Measurements from ENCODE around the gene TBC1D13. TPM values are rescaled to one million over a fixed set of nuclear protein-coding genes. Genes with fewer than 3 reads are reported as not detected.

TBC1D13 gene, protein sequence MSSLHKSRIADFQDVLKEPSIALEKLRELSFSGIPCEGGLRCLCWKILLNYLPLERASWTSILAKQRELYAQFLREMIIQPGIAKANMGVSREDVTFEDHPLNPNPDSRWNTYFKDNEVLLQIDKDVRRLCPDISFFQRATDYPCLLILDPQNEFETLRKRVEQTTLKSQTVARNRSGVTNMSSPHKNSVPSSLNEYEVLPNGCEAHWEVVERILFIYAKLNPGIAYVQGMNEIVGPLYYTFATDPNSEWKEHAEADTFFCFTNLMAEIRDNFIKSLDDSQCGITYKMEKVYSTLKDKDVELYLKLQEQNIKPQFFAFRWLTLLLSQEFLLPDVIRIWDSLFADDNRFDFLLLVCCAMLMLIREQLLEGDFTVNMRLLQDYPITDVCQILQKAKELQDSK
- total RNA-seq (10 to 100 TPM; 27.6 to 34.3 (median 31.8) TPM), total RNA-seq (12.8 to 60.8 (median 31.4) reads per million in 29 experiments)
- total RNA-seq (2013): 13.6 TPM

DNA sequence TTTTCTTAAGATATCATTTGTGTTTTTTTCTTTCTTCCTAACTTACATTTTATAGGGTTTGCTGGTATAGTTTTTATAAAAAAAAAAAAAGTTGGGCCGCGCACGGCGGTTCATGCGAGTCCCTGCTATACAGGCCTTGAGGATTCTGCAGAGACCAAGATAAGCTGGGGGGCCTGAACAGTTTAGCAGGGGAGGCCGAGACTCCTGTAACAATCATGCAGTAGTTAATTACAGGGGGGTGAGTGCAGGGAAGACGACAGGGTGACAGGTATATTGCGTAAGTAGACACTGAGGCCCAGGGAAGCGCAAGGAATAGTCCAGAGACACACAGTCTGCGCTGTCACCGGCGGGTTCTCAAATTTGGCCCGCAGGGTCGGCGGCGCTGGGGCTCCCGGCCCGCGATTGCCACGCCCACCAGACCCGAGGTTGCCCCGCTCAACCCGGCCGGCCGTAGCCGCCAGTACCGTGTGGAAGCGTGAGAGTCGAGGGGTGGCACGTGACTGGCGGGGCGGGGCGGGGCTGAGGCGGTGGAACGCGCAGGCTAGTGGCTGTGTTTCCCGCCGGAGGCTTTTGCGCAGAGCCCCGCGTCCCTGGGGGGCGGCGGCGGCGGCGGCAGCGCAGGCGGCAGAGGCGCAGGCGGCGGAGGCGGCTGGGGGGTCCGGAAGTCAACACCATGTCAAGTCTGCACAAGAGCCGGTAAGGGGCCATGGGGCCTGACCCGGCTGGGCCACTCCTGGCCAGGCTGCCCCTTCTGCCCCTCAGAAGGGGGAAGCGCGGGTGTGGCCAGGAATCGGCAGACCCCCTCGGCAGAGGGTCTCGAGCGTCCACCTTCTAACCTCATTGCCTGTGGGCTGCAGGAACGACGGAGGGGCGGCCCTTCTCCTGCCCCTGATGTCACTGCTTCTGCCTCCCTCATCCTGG is at the start of gene TBC1D13:
Gene TBC1D13 (plus strand): TSS at position 573 of the 921 bp plus-strand sequence. CDS start 101 bp downstream, at position 674.
- POLR2A ChIA-PET: no interaction called here
- Mint-ChIP-seq H3K4me3 (peak within 1 kb of the TSS; percentile 89 to 97 (median 91)), H3K27me3 (no peaks in the 10 kb centered on the region), H3K4me1 (peaks cover 16 to 28% (median 21%) of the 10 kb centered on the region in 3 donors), H3K9me3 (no peaks in the 10 kb centered on the region), H3K36me3 (peaks cover 10% of the 10 kb centered on the region), H3K27ac (peak within 1 kb of the TSS; percentile 91 to 92)
- Histone ChIP-seq H3K4me1 (ENCODE audit: control insufficient read depth in 1 of 2, extremely low read depth in 1 of 2, insufficient read depth in 2 of 2, low read length in 2 of 2) (peaks cover 10 to 24% of the 10 kb centered on the region in 2 experiments), H3K36me3 (ENCODE audit: control insufficient read depth in 2 of 2, extremely low read depth in 1 of 2, insufficient read depth in 1 of 2, low read length in 1 of 2) (peaks cover 13 to 23% of the 10 kb centered on the region in 2 donors), H3K4me3 (ENCODE audit: control insufficient read depth in 1 of 2, extremely low read depth in 1 of 2, low read length in 1 of 2) (peak within 1 kb of the TSS; percentile 84 to 96), H3K27me3 (replicated peaks in 1 of 2; ENCODE audit: control insufficient read depth in 2 of 2, extremely low read depth in 1 of 2, insufficient read depth in 2 of 2, low read length in 1 of 2) (no peaks in the 10 kb centered on the region), H3K9me3 (no peaks in the 10 kb centered on the region), H3K27ac (ENCODE audit: low read length) (peak within 1 kb of the TSS; percentile 73)
- ATAC-seq (replicated peaks in 1 of 4): peak; percentile 95 to 97 (median 96)
- CTCF ChIA-PET: interaction anchor here in 1 of 2 donors (0.7 kb wide), 1 partner anchor 1003 kb away, joined by 3 read pairs; no protein-coding TSS in a partner anchor
- DNase-seq: peak; percentile 77 to 94 (median 88)
- WGBS (ENCODE audit: insufficient coverage): 8% methylated on average over 61 of the region's 64 CpGs

DNA sequence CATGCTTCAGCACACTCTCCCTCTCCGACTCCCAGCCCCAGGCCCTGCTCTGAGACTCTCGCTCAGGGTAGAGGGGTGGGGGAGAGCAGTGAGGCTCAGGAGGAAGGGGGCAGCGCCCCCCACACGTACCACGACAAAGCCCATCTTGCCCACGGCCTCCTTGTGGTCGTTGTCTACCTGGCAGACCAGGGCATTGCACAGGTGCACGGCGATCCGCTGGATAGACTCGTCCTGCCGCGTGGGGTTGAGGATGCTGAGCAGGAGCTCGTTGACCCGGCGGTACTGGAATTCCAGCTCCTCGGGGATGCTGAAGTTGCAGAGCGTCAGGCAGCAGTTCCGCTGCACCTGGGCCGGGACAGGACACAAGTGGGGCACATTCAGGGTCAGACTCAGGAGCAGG is 44.7 kb upstream of the TBC1D13 start:
- Histone ChIP-seq H3K27ac (ENCODE audit: low read length) (no peak overlapping the region), H3K4me1 (ENCODE audit: control insufficient read depth in 1 of 2, extremely low read depth in 1 of 2, insufficient read depth in 2 of 2, low read length in 2 of 2) (no peaks in the 10 kb centered on the region), H3K9me3 (no peaks in the 10 kb centered on the region), H3K27me3 (replicated peaks in 1 of 2; ENCODE audit: control insufficient read depth in 2 of 2, extremely low read depth in 1 of 2, insufficient read depth in 2 of 2, low read length in 1 of 2) (no peaks in the 10 kb centered on the region), H3K4me3 (ENCODE audit: control insufficient read depth in 1 of 2, extremely low read depth in 1 of 2, low read length in 1 of 2) (no peak overlapping the region), H3K36me3 (ENCODE audit: control insufficient read depth in 2 of 2, extremely low read depth in 1 of 2, insufficient read depth in 1 of 2, low read length in 1 of 2) (peaks cover 12 to 22% of the 10 kb centered on the region in 2 donors)
- ChIA-PET CTCF (no interaction called here), POLR2A (no interaction called here)
- Mint-ChIP-seq H3K27me3 (no peaks in the 10 kb centered on the region), H3K9me3 (no peaks in the 10 kb centered on the region), H3K27ac (no peak overlapping the region), H3K4me1 (no peaks in the 10 kb centered on the region), H3K36me3 (peaks cover 18% of the 10 kb centered on the region), H3K4me3 (no peak overlapping the region)
- no peak for ATAC-seq (replicated peaks in 1 of 4)
- DNase-seq: no peak
- WGBS (ENCODE audit: insufficient coverage): 84% methylated on average over 18 of the region's 20 CpGs

DNA sequence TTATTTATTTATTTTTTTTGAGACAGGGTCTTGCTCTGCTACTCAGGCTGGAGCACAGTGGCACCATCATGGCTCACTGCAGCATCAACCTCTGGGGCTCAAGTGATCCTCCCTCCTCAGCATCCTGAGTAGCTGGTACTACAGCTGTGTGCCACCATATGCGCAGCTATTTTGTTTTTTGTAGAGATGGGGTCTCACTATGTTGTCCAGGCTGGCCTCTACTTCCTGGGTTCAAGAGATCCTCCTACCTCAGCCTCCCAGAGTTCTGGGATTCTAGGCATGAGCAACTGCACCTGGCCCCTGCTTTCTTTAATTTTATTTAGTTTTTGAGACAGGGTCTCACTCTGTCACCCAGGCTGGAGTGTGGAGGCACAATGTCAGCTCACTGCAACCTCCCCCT is 43.6 kb upstream of the TBC1D13 start:
- H3K4me3 ChIP-seq (ENCODE audit: control insufficient read depth in 1 of 2, extremely low read depth in 1 of 2, low read length in 1 of 2): no peak overlapping the region
- Mint-ChIP-seq H3K27ac (no peak overlapping the region), H3K9me3 (no peaks in the 10 kb centered on the region), H3K4me1 (no peaks in the 10 kb centered on the region), H3K36me3 (peaks cover 21% of the 10 kb centered on the region), H3K27me3 (no peaks in the 10 kb centered on the region), H3K4me3 (no peak overlapping the region)
- ChIA-PET CTCF (no interaction called here), POLR2A (no interaction called here)
- no peaks in the 10 kb centered on the region for H3K4me1 ChIP-seq (ENCODE audit: control insufficient read depth in 1 of 2, extremely low read depth in 1 of 2, insufficient read depth in 2 of 2, low read length in 2 of 2)
- H3K27ac ChIP-seq (ENCODE audit: low read length): no peak overlapping the region
- no peak for DNase-seq
- no peaks in the 10 kb centered on the region for H3K27me3 ChIP-seq (replicated peaks in 1 of 2; ENCODE audit: control insufficient read depth in 2 of 2, extremely low read depth in 1 of 2, insufficient read depth in 2 of 2, low read length in 1 of 2)
- peaks cover 16 to 20% of the 10 kb centered on the region in 2 donors for H3K36me3 ChIP-seq (ENCODE audit: control insufficient read depth in 2 of 2, extremely low read depth in 1 of 2, insufficient read depth in 1 of 2, low read length in 1 of 2)
- WGBS (ENCODE audit: insufficient coverage): no CpG with 5 or more reads among the region's 1 CpG
- no peaks in the 10 kb centered on the region for H3K9me3 ChIP-seq
- no peak for ATAC-seq (replicated peaks in 1 of 4)

DNA sequence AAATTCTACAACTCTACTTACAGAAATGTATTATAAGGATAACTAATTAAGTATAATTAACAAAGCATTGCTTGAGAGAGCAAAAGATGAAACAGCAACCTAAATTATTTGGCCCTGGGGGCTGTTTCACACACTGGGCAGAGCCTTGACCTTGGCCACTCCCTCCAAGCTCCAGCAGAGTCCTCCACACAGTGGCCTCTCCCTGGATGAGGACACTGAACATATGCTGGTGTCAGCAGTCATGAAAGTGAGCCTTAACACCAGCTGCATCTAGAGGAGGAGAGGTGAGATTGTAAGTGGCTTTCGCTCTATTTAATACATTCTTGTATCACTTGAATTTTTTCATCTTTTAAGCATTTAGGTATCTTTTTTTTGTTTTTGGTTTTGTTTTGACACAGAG is 39.8 kb upstream of the TBC1D13 start:
- Mint-ChIP-seq H3K27ac (no peak overlapping the region), H3K36me3 (peaks cover 21% of the 10 kb centered on the region), H3K4me1 (no peaks in the 10 kb centered on the region), H3K27me3 (no peaks in the 10 kb centered on the region), H3K9me3 (no peaks in the 10 kb centered on the region), H3K4me3 (no peak overlapping the region)
- H3K4me1 ChIP-seq (ENCODE audit: control insufficient read depth in 1 of 2, extremely low read depth in 1 of 2, insufficient read depth in 2 of 2, low read length in 2 of 2): no peaks in the 10 kb centered on the region
- POLR2A ChIA-PET: interaction anchor here in 1 of 2 donors (0.6 kb wide), 1 partner anchor 26 kb away, joined by 5 read pairs; no protein-coding TSS in a partner anchor
- no CpG with 5 or more reads among the region's 1 CpG for WGBS (ENCODE audit: insufficient coverage)
- H3K36me3 ChIP-seq (ENCODE audit: control insufficient read depth in 2 of 2, extremely low read depth in 1 of 2, insufficient read depth in 1 of 2, low read length in 1 of 2): peaks cover 18 to 22% of the 10 kb centered on the region in 2 donors
- no peak overlapping the region for H3K4me3 ChIP-seq (ENCODE audit: control insufficient read depth in 1 of 2, extremely low read depth in 1 of 2, low read length in 1 of 2)
- H3K9me3 ChIP-seq: no peaks in the 10 kb centered on the region
- CTCF ChIA-PET: interaction anchor here in 1 of 2 donors (0.7 kb wide), 1 partner anchor 21 kb away, joined by 3 read pairs; no protein-coding TSS in a partner anchor
- H3K27me3 ChIP-seq (replicated peaks in 1 of 2; ENCODE audit: control insufficient read depth in 2 of 2, extremely low read depth in 1 of 2, insufficient read depth in 2 of 2, low read length in 1 of 2): no peaks in the 10 kb centered on the region
- H3K27ac ChIP-seq (ENCODE audit: low read length): no peak overlapping the region
- ATAC-seq (replicated peaks in 1 of 4) (no peak), DNase-seq (no peak)

DNA sequence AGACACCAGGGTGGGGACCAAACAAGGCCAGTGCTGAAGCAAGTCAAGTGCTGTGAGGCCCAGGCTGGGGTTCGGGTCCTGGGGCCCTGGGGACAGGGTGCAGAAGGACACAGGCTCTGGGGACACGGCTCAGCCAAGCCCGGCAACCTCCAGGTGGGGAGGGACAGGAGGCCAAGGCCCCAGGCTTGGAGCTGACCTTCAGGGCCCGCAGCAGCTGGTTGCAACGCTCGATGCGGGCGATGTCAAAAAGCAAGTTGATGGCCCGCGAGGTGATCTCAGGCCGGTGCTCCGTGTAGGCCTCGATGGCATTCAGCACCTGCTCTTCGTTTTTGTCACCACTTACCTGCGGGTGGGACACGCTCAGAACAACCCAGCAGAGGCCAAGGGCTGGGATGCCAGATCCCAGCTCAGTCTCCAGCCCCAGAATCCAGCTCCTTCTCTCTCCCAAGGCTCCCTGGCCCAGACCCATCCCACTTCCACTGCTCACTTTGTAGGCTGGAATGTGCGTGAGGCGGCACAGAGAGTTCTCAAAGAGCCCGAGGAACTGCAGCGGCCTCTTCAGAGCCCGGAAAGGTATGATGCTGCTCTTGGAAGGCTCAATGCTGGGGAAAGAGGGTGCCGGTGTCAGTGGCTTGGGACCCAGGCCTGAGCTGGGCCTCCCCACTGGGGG is 36.0 kb upstream of the TBC1D13 start:
- H3K27ac ChIP-seq (ENCODE audit: low read length): no peak overlapping the region
- no peaks in the 10 kb centered on the region for H3K4me1 ChIP-seq (ENCODE audit: control insufficient read depth in 1 of 2, extremely low read depth in 1 of 2, insufficient read depth in 2 of 2, low read length in 2 of 2)
- ChIA-PET POLR2A (no interaction called here), CTCF (no interaction called here)
- H3K36me3 Mint-ChIP-seq: peaks cover 21% of the 10 kb centered on the region
- H3K9me3 ChIP-seq: no peaks in the 10 kb centered on the region
- H3K9me3 Mint-ChIP-seq: no peaks in the 10 kb centered on the region
- H3K36me3 ChIP-seq (ENCODE audit: control insufficient read depth in 2 of 2, extremely low read depth in 1 of 2, insufficient read depth in 1 of 2, low read length in 1 of 2): peaks cover 30 to 51% of the 10 kb centered on the region in 2 donors
- no peak overlapping the region for H3K27ac Mint-ChIP-seq
- peaks cover 0 to 2% (median 0%) of the 10 kb centered on the region in 3 donors for H3K4me1 Mint-ChIP-seq
- no peaks in the 10 kb centered on the region for H3K27me3 Mint-ChIP-seq
- no peak for ATAC-seq (replicated peaks in 1 of 4)
- no peaks in the 10 kb centered on the region for H3K27me3 ChIP-seq (replicated peaks in 1 of 2; ENCODE audit: control insufficient read depth in 2 of 2, extremely low read depth in 1 of 2, insufficient read depth in 2 of 2, low read length in 1 of 2)
- H3K4me3 ChIP-seq (ENCODE audit: control insufficient read depth in 1 of 2, extremely low read depth in 1 of 2, low read length in 1 of 2): no peak overlapping the region
- 95% methylated on average over 16 of the region's 22 CpGs for WGBS (ENCODE audit: insufficient coverage)
- DNase-seq: no peak
- H3K4me3 Mint-ChIP-seq: no peak overlapping the region

DNA sequence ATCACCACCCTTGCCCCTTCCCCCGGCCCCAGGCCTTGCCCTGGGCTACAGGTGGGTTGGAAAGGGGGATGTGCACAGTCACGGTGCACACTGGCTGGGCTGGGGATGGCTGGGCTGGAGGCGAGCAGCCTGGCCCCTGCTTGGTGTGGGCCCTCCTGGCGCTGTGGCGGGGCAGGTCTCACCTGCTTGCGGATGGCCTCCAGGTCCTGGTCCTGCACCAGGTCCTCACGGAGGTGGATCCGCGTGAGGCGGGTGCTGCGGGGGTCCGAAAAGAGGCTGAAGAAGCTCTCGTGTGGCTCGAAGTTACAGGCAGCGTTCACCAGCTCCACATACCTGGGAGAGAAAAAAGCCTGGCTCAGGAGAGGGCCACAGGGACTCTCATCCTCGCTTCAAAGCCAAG is 33.4 kb upstream of the TBC1D13 start:
- WGBS (ENCODE audit: insufficient coverage): 97% methylated on average over 7 of the region's 16 CpGs
- Mint-ChIP-seq H3K36me3 (peaks cover 17% of the 10 kb centered on the region), H3K4me3 (no peak overlapping the region), H3K9me3 (no peaks in the 10 kb centered on the region), H3K4me1 (peaks cover 7 to 11% (median 8%) of the 10 kb centered on the region in 3 donors), H3K27me3 (no peaks in the 10 kb centered on the region), H3K27ac (no peak overlapping the region)
- POLR2A ChIA-PET: no interaction called here
- CTCF ChIA-PET: interaction anchor here in 1 of 2 donors (0.6 kb wide), 1 partner anchor 660 kb away, joined by 3 read pairs; no protein-coding TSS in a partner anchor
- no peaks in the 10 kb centered on the region for H3K9me3 ChIP-seq
- H3K4me1 ChIP-seq (ENCODE audit: control insufficient read depth in 1 of 2, extremely low read depth in 1 of 2, insufficient read depth in 2 of 2, low read length in 2 of 2): no peaks in the 10 kb centered on the region
- no peak for ATAC-seq (replicated peaks in 1 of 4)
- H3K27me3 ChIP-seq (replicated peaks in 1 of 2; ENCODE audit: control insufficient read depth in 2 of 2, extremely low read depth in 1 of 2, insufficient read depth in 2 of 2, low read length in 1 of 2): no peaks in the 10 kb centered on the region
- no peak overlapping the region for H3K4me3 ChIP-seq (ENCODE audit: control insufficient read depth in 1 of 2, extremely low read depth in 1 of 2, low read length in 1 of 2)
- H3K27ac ChIP-seq (ENCODE audit: low read length): no peak overlapping the region
- peaks cover 20 to 51% of the 10 kb centered on the region in 2 donors for H3K36me3 ChIP-seq (ENCODE audit: control insufficient read depth in 2 of 2, extremely low read depth in 1 of 2, insufficient read depth in 1 of 2, low read length in 1 of 2)
- DNase-seq: no peak

Measured in T-cell (primary cell).